Esophagus squamous epithelium (tissue), 5 donors: Measurements from ENCODE around the gene SGSM1. TPM values are rescaled to one million over a fixed set of nuclear protein-coding genes. Genes with fewer than 3 reads are reported as not detected.
A peak's percentile ranks its signal among the peaks of the same experiment; 100 is the strongest.

Experiments
- DNase-seq: peaks from one replicate; lab custom pipeline; 2025; lab: John Stamatoyannopoulos, UW
- H3K27ac ChIP-seq, 4 donors: fragments of 200-600 bp; sonication (generic); one replicate each; pipeline ENCODE4 v1.5.1; 2016 to 2019; ENCODE audit warnings: mild to moderate bottlenecking in 1 of 4
- H3K27me3 ChIP-seq, 4 donors: fragments of 200-600 bp; sonication (generic); 1 replicate in 3 of 4; 2 replicates in 1 of 4; pipeline versions ENCODE4 v1.5.1 to v1.6.0; 2017 to 2021; ENCODE audit warnings: antibody characterized with exemption in 1 of 4
- H3K36me3 ChIP-seq, 3 donors: fragments of 200-600 bp; sonication (generic); one replicate each; pipeline ENCODE4 v1.5.1; 2016 to 2019
- H3K4me1 ChIP-seq, 3 donors: fragments of 200-600 bp; sonication (generic); one replicate each; pipeline ENCODE4 v1.5.1; 2017 to 2019
- H3K4me3 ChIP-seq, 4 donors: fragments of 200-600 bp; sonication (generic); 1 replicate in 3 of 4; 2 replicates in 1 of 4; pipeline ENCODE4 v1.5.1; 2016 to 2019; ENCODE audit warnings: mild to moderate bottlenecking in 2 of 4, moderate library complexity in 1 of 4
- H3K9me3 ChIP-seq, 3 donors: fragments of 200-600 bp; sonication (generic); one replicate each; pipeline ENCODE4 v1.5.1; 2016 to 2019
- POLR2A ChIP-seq, 4 donors: fragments of 450-650 bp; IDR thresholded peaks; one replicate each; pipeline ENCODE4 v1.6.1; 2017; ENCODE audit warnings: antibody characterized with exemption in 4 of 4, mild to moderate bottlenecking in 4 of 4, moderate library complexity in 3 of 4
- WGBS, 2 donors: methylation state at CpG; one replicate each; pipeline ENCODE4 v1.1.5; 2018; 5-methylcytosine and 5-hydroxymethylcytosine counted together
- intact Hi-C: fragments of 100-400 bp; cut with DNase I; formaldehyde crosslinking; loops from one replicate; pipeline ENCODE4 v1.15.0; 2022
- total RNA-seq, 4 donors: library from RNA; depleted of rRNA; stranded (reverse); fragments of >200 nt; gene quantifications; one replicate each; pipeline ENCODE4 v1.1.0, GENCODE V29; 2016
- TF ChIP-seq, protein P1 (sequence below), 6 experiments: fragments of 450-650 bp in 4 of 6; fragments of 200-600 bp in 2 of 6; sonication (generic) in 2 of 6; IDR thresholded peaks; one replicate each; pipeline ENCODE4 v1.5.1; 2016 to 2019; ENCODE audit warnings: antibody characterized with exemption in 6 of 6, mild to moderate bottlenecking in 4 of 6, moderate library complexity in 4 of 6
- donor health status: DM: yes; HTN: yes; CAD: no.

Gene SGSM1
- total RNA-seq, 4 donors from 2014 or later, result 0.09 to 0.57 (median 0.18) TPM

DNA sequence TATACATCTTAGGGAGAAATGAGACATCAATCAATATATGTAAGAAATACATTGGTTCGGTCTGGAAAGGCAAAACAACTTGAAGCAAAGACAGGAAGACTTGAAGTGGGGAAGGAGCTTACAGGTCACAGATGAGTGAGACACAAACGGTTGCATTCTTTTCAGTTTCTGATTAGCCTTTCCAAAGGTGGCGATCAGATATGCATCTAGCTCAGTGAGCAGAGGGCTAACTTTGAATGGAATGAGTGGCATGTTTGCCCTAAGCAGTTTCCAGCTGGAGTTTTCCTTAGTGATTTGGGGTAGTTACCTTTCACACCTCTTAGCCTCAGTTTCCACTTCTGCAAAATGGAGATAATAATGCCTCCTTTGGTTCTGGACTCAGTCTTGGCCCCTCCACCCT lies 124.7 kb downstream of the SGSM1 start:
- WGBS, 2 donors, result 66 to 76% methylated on average over 3 of the region's 3 CpGs
- no peaks in the 10 kb centered on the region for H3K9me3 ChIP-seq

GRCh38 chr22:24935771-24936483 lies 129.9 kb downstream of the SGSM1 start:
- H3K4me1 ChIP-seq, result peaks cover 0 to 3% (median 0%) of the 10 kb centered on the region in 3 donors
- no peak for DNase-seq
- H3K4me3 ChIP-seq, result no peak overlapping the region
- H3K36me3 ChIP-seq, result no peaks in the 10 kb centered on the region
- intact Hi-C loops, result no loop called here
- TF ChIP-seq POLR2A (IDR thresholded peaks at IDR 0.05), result no peak
- TF ChIP-seq, protein P1, sequence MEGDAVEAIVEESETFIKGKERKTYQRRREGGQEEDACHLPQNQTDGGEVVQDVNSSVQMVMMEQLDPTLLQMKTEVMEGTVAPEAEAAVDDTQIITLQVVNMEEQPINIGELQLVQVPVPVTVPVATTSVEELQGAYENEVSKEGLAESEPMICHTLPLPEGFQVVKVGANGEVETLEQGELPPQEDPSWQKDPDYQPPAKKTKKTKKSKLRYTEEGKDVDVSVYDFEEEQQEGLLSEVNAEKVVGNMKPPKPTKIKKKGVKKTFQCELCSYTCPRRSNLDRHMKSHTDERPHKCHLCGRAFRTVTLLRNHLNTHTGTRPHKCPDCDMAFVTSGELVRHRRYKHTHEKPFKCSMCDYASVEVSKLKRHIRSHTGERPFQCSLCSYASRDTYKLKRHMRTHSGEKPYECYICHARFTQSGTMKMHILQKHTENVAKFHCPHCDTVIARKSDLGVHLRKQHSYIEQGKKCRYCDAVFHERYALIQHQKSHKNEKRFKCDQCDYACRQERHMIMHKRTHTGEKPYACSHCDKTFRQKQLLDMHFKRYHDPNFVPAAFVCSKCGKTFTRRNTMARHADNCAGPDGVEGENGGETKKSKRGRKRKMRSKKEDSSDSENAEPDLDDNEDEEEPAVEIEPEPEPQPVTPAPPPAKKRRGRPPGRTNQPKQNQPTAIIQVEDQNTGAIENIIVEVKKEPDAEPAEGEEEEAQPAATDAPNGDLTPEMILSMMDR (IDR thresholded peaks at IDR 0.05), result no peak
- no peak overlapping the region for H3K27ac ChIP-seq
- H3K27me3 ChIP-seq, result peaks cover 0 to 16% (median 0%) of the 10 kb centered on the region in 4 donors
- H3K9me3 ChIP-seq, result no peaks in the 10 kb centered on the region

More for the DNA sequence above, 124.7 kb downstream of the SGSM1 start:
- DNase-seq, result no peak
- no peak for TF ChIP-seq POLR2A (IDR thresholded peaks at IDR 0.05)
- TF ChIP-seq, protein P1 (IDR thresholded peaks at IDR 0.05), result no peak
- H3K27ac ChIP-seq, result no peak overlapping the region
- H3K4me1 ChIP-seq, result no peaks in the 10 kb centered on the region
- H3K4me3 ChIP-seq, result no peak overlapping the region
- no peaks in the 10 kb centered on the region for H3K27me3 ChIP-seq
- H3K36me3 ChIP-seq, result no peaks in the 10 kb centered on the region
- intact Hi-C loops, result no loop called here

- H3K4me3 ChIP-seq, result no peak overlapping the region
- peaks cover 0 to 16% (median 0%) of the 10 kb centered on the region in 4 donors for H3K27me3 ChIP-seq
- no peaks in the 10 kb centered on the region for H3K9me3 ChIP-seq
- peaks cover 0 to 3% (median 0%) of the 10 kb centered on the region in 3 donors for H3K4me1 ChIP-seq
- H3K27ac ChIP-seq, result no peak overlapping the region
- no peak for DNase-seq
- 31 to 42% methylated on average over 2 of the region's 2 CpGs for whole genome bisulfite sequencing, 2 donors
- intact Hi-C loops, result no loop called here
- H3K36me3 ChIP-seq, result no peaks in the 10 kb centered on the region
- no peak for TF ChIP-seq POLR2A (IDR thresholded peaks at IDR 0.05)
- TF ChIP-seq, protein P1 (IDR thresholded peaks at IDR 0.05), result peak in 3 of 6 experiments; percentile 5 to 46 (median 6)
Measured at GRCh38 chr22:24937114-24937513, 131.1 kb downstream of the SGSM1 start.

GRCh38 chr22:24938741-24939341 lies 132.8 kb downstream of the SGSM1 start:
- Histone ChIP-seq H3K4me3 (no peak overlapping the region), H3K27me3 (peaks cover 0 to 16% (median 0%) of the 10 kb centered on the region in 4 donors), H3K4me1 (peaks cover 0 to 3% (median 0%) of the 10 kb centered on the region in 3 donors), H3K9me3 (no peaks in the 10 kb centered on the region), H3K27ac (no peak overlapping the region), H3K36me3 (no peaks in the 10 kb centered on the region)
- DNase-seq, result no peak
- intact Hi-C loops, result no loop called here
- 7 to 13% methylated on average over 5 to 11 of the region's 11 CpGs for WGBS, 2 donors
- TF ChIP-seq POLR2A (IDR thresholded peaks at IDR 0.05), result no peak
- TF ChIP-seq, protein P1 (IDR thresholded peaks at IDR 0.05), result peak; percentile 50 to 79 (median 70)

GRCh38 chr22:24942301-24942700 lies 136.3 kb downstream of the SGSM1 start:
- H3K4me3 ChIP-seq, result no peak overlapping the region
- peaks cover 0 to 14% (median 0%) of the 10 kb centered on the region in 3 donors for H3K4me1 ChIP-seq
- peaks cover 0 to 21% (median 0%) of the 10 kb centered on the region in 4 donors for H3K27me3 ChIP-seq
- no peak for TF ChIP-seq POLR2A (IDR thresholded peaks at IDR 0.05)
- TF ChIP-seq, protein P1 (IDR thresholded peaks at IDR 0.05), result no peak
- no peaks in the 10 kb centered on the region for H3K9me3 ChIP-seq
- no peak for DNase-seq
- H3K27ac ChIP-seq, result peak overlapping the region in 1 of 4 donors; percentile 46
- intact Hi-C loops, result no loop called here
- no peaks in the 10 kb centered on the region for H3K36me3 ChIP-seq
- 89% methylated on average over 3 of the region's 3 CpGs; no CpG with 5 or more reads in 1 of the 2 donors for WGBS, 2 donors
